Tibial nerve (tissue), 4 donors: ENCODE measurements around the gene GMIP.

Source experiments
- EP300 ChIP-seq, 2 donors: sonication (generic); formaldehyde crosslinking; IDR thresholded peaks; one replicate each; pipeline ENCODE4 v1.6.1; 2017; ENCODE audit warnings: antibody characterized with exemption in 2 of 2, mild to moderate bottlenecking in 1 of 2
- POLR2A ChIP-seq, 2 donors: fragments of 450-650 bp; IDR thresholded peaks; one replicate each; pipeline ENCODE4 v1.6.1; 2017; ENCODE audit warnings: antibody characterized with exemption in 2 of 2, mild to moderate bottlenecking in 2 of 2, moderate library complexity in 2 of 2
- TF ChIP-seq, protein P1 (sequence below), 5 experiments: fragments of 200-600 bp in 3 of 5; fragments of 450-650 bp in 2 of 5; sonication (generic) in 3 of 5; IDR thresholded peaks; one replicate each; pipeline ENCODE4 v1.5.1; 2016 to 2019; ENCODE audit warnings: antibody characterized with exemption in 5 of 5, mild to moderate bottlenecking in 3 of 5, moderate library complexity in 2 of 5

DNA sequence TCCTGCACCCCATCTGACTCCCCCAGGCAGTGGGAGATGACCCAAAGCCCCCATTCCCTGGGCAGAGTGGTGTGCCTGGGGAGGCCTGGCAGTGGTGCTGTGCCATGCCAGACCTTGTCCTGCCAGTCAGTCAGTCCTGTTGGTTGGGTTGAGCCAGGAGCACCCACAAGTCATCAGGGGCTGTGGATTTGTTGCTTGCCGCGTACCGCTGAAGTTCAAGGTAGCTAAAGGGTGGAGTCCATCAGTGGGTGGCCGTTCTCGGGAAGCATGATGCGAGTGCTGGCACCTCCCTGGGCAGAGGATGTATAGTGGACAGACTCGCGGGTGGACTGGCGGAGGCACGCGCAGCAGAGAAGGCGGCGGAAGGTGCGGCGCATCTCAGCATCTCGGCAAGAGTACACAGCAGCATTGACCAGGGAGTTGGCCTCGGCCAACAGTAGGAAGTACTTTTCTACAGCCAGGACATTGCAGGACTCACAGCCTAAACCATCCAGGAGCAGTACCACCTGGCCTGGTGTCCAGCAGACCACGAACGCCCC is 19.4 kb downstream of the GMIP start:
- TF ChIP-seq, protein P1, sequence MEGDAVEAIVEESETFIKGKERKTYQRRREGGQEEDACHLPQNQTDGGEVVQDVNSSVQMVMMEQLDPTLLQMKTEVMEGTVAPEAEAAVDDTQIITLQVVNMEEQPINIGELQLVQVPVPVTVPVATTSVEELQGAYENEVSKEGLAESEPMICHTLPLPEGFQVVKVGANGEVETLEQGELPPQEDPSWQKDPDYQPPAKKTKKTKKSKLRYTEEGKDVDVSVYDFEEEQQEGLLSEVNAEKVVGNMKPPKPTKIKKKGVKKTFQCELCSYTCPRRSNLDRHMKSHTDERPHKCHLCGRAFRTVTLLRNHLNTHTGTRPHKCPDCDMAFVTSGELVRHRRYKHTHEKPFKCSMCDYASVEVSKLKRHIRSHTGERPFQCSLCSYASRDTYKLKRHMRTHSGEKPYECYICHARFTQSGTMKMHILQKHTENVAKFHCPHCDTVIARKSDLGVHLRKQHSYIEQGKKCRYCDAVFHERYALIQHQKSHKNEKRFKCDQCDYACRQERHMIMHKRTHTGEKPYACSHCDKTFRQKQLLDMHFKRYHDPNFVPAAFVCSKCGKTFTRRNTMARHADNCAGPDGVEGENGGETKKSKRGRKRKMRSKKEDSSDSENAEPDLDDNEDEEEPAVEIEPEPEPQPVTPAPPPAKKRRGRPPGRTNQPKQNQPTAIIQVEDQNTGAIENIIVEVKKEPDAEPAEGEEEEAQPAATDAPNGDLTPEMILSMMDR (IDR thresholded peaks at IDR 0.05): no peak
- no peak for TF ChIP-seq EP300 (IDR thresholded peaks at IDR 0.05)
- TF ChIP-seq POLR2A (IDR thresholded peaks at IDR 0.05): no peak
